LNCaP clone FGC (cell line): ENCODE measurements around the gene MIA3.

Experiments used
- DNase-seq: peaks from one replicate; pipeline ENCODE4 v3.0.0-alpha.2; 2011; ENCODE audit warnings: low read depth
- H3K4me3 ChIP-seq: 2 replicates; pipeline ENCODE4 v1.5.1; 2011; ENCODE audit warnings: mild to moderate bottlenecking, low read depth, low read length, control low read depth
- CTCF ChIP-seq: IDR thresholded peaks from 2 replicates; pipeline ENCODE4 v1.5.1; 2012; ENCODE audit warnings: mild to moderate bottlenecking; ENCODE audit not compliant: control insufficient read depth, insufficient read depth; ENCODE audit errors: extremely low read depth

MIA3 gene

GRCh38 chr1:222618001-222618879, at the start of gene MIA3:
Gene MIA3 (plus strand): TSS chr1:222618097. CDS start chr1:222618111, 14 bp downstream.
- peak within 1 kb of the TSS; percentile 74 for H3K4me3 ChIP-seq
- DNase-seq = no peak
- TF ChIP-seq CTCF = no peak

GRCh38 chr1:222570837-222571236, 47.1 kb upstream of the MIA3 start:
- no peak for TF ChIP-seq CTCF
- no peak overlapping the region for H3K4me3 ChIP-seq
- no peak for DNase-seq

- no peak for DNase-seq
- H3K4me3 ChIP-seq = no peak overlapping the region
- no peak for TF ChIP-seq CTCF
These were observed 38.6 kb upstream of the MIA3 start for GRCh38 chr1:222579316-222579715.

- no peak for TF ChIP-seq CTCF
- no peak overlapping the region for H3K4me3 ChIP-seq
- DNase-seq = no peak
These were observed 35.7 kb upstream of the MIA3 start for GRCh38 chr1:222582099-222582774.

- H3K4me3 ChIP-seq = no peak overlapping the region
- DNase-seq = no peak
- TF ChIP-seq CTCF = no peak
These were observed 34.8 kb upstream of the MIA3 start for GRCh38 chr1:222583079-222583478.

- H3K4me3 ChIP-seq = no peak overlapping the region
- DNase-seq = no peak
- TF ChIP-seq CTCF = no peak
These were observed 31.1 kb upstream of the MIA3 start for GRCh38 chr1:222586842-222587241.
